ENCODE data around the gene HS6ST3.
"Not testable (repeated sequence)": the region's sequence is repeated elsewhere in the genome, so short reads cannot be mapped to it uniquely, and the experiment has no call there.

HS6ST3 gene

GRCh38 chr13:96089749-96090239 lies at the start of gene HS6ST3:
TSS of gene HS6ST3 (plus strand) at chr13:96090107.
- H3K27me3 ChIP-seq (ENCODE audit: control insufficient read depth, insufficient read depth, low read length): peaks cover 76% of the 10 kb centered on the region
- no peaks in the 10 kb centered on the region for H3K36me3 ChIP-seq (ENCODE audit: control insufficient read depth, insufficient read depth, low read length)
- no peaks in the 10 kb centered on the region for H3K9me3 ChIP-seq (ENCODE audit: control insufficient read depth, insufficient read depth, low read depth, low read length)
- H3K4me3 ChIP-seq (ENCODE audit: low read depth, low read length): peak within 1 kb of the TSS; percentile 68
- peak within 1 kb of the TSS; percentile 2 for H3K9ac ChIP-seq (ENCODE audit: low read length)
- no peak within 1 kb of the TSS for H3K27ac ChIP-seq (ENCODE audit: low read depth, low read length)
- peaks cover 8% of the 10 kb centered on the region; the same call in 1 of the 2 replicates for H3K4me1 ChIP-seq (ENCODE audit: control insufficient read depth, insufficient read depth, low read length)

GRCh38 chr13:96041326-96042110 lies 48.4 kb upstream of the HS6ST3 start:
- no peaks in the 10 kb centered on the region for H3K27me3 ChIP-seq (ENCODE audit: control insufficient read depth, insufficient read depth, low read length)
- peak overlapping the region; percentile 11 for H3K9ac ChIP-seq (ENCODE audit: low read length)
- H3K9me3 ChIP-seq (ENCODE audit: control insufficient read depth, insufficient read depth, low read depth, low read length): peaks cover 22% of the 10 kb centered on the region
- H3K4me1 ChIP-seq (ENCODE audit: control insufficient read depth, insufficient read depth, low read length): peaks cover 18% of the 10 kb centered on the region
- peak overlapping the region; percentile 14; the same call in 1 of the 2 replicates for H3K27ac ChIP-seq (ENCODE audit: low read depth, low read length)
- 0 out of 2 replicates have a peak overlapping the region, but pooled peaks have one; percentile 1 for H3K4me3 ChIP-seq (ENCODE audit: low read depth, low read length)
- peaks cover 6% of the 10 kb centered on the region; the same call in 1 of the 2 replicates for H3K36me3 ChIP-seq (ENCODE audit: control insufficient read depth, insufficient read depth, low read length)

GRCh38 chr13:96044238-96044637 lies 45.7 kb upstream of the HS6ST3 start:
- no peak overlapping the region for H3K9ac ChIP-seq (ENCODE audit: low read length)
- peaks cover 9% of the 10 kb centered on the region for H3K36me3 ChIP-seq (ENCODE audit: control insufficient read depth, insufficient read depth, low read length)
- H3K4me1 ChIP-seq (ENCODE audit: control insufficient read depth, insufficient read depth, low read length): peaks cover 18% of the 10 kb centered on the region
- H3K27ac ChIP-seq (ENCODE audit: low read depth, low read length): no peak overlapping the region
- H3K9me3 ChIP-seq (ENCODE audit: control insufficient read depth, insufficient read depth, low read depth, low read length): peaks cover 29% of the 10 kb centered on the region
- H3K27me3 ChIP-seq (ENCODE audit: control insufficient read depth, insufficient read depth, low read length): no peaks in the 10 kb centered on the region
- H3K4me3 ChIP-seq (ENCODE audit: low read depth, low read length): no peak overlapping the region

- not testable (repeated sequence) for H3K27ac ChIP-seq (ENCODE audit: low read depth, low read length); H3K4me3 ChIP-seq (ENCODE audit: low read depth, low read length); H3K4me1 ChIP-seq (ENCODE audit: control insufficient read depth, insufficient read depth, low read length); H3K27me3 ChIP-seq (ENCODE audit: control insufficient read depth, insufficient read depth, low read length); H3K36me3 ChIP-seq (ENCODE audit: control insufficient read depth, insufficient read depth, low read length); H3K9ac ChIP-seq (ENCODE audit: low read length)
- H3K9me3 ChIP-seq (ENCODE audit: control insufficient read depth, insufficient read depth, low read depth, low read length): peaks cover 21% of the 10 kb centered on the region
Observed at GRCh38 chr13:96046449-96047126, 43.3 kb upstream of the HS6ST3 start.

- H3K4me1 ChIP-seq (ENCODE audit: control insufficient read depth, insufficient read depth, low read length); H3K27ac ChIP-seq (ENCODE audit: low read depth, low read length); H3K36me3 ChIP-seq (ENCODE audit: control insufficient read depth, insufficient read depth, low read length); H3K4me3 ChIP-seq (ENCODE audit: low read depth, low read length); H3K27me3 ChIP-seq (ENCODE audit: control insufficient read depth, insufficient read depth, low read length); H3K9ac ChIP-seq (ENCODE audit: low read length): not testable (repeated sequence)
- H3K9me3 ChIP-seq (ENCODE audit: control insufficient read depth, insufficient read depth, low read depth, low read length): peaks cover 15% of the 10 kb centered on the region
Observed at GRCh38 chr13:96050955-96051354, 39.0 kb upstream of the HS6ST3 start.

- H3K9me3 ChIP-seq (ENCODE audit: control insufficient read depth, insufficient read depth, low read depth, low read length); H3K27me3 ChIP-seq (ENCODE audit: control insufficient read depth, insufficient read depth, low read length); H3K4me3 ChIP-seq (ENCODE audit: low read depth, low read length); H3K9ac ChIP-seq (ENCODE audit: low read length); H3K4me1 ChIP-seq (ENCODE audit: control insufficient read depth, insufficient read depth, low read length); H3K36me3 ChIP-seq (ENCODE audit: control insufficient read depth, insufficient read depth, low read length); H3K27ac ChIP-seq (ENCODE audit: low read depth, low read length): not testable (repeated sequence)
Observed at GRCh38 chr13:96051491-96051890, 38.4 kb upstream of the HS6ST3 start.

- not testable (repeated sequence) for H3K36me3 ChIP-seq (ENCODE audit: control insufficient read depth, insufficient read depth, low read length); H3K9me3 ChIP-seq (ENCODE audit: control insufficient read depth, insufficient read depth, low read depth, low read length); H3K27me3 ChIP-seq (ENCODE audit: control insufficient read depth, insufficient read depth, low read length); H3K27ac ChIP-seq (ENCODE audit: low read depth, low read length); H3K9ac ChIP-seq (ENCODE audit: low read length); H3K4me1 ChIP-seq (ENCODE audit: control insufficient read depth, insufficient read depth, low read length); H3K4me3 ChIP-seq (ENCODE audit: low read depth, low read length)
Observed at GRCh38 chr13:96051946-96052345, 38.0 kb upstream of the HS6ST3 start.

- Histone ChIP-seq H3K36me3 (ENCODE audit: control insufficient read depth, insufficient read depth, low read length) (no peaks in the 10 kb centered on the region), H3K4me1 (ENCODE audit: control insufficient read depth, insufficient read depth, low read length) (no peaks in the 10 kb centered on the region), H3K9me3 (ENCODE audit: control insufficient read depth, insufficient read depth, low read depth, low read length) (peaks cover 3% of the 10 kb centered on the region; the same call in 1 of the 2 replicates), H3K27ac (ENCODE audit: low read depth, low read length) (peak overlapping the region; percentile 78; the same call in 1 of the 2 replicates), H3K9ac (ENCODE audit: low read length) (peak overlapping the region; percentile 93), H3K4me3 (ENCODE audit: low read depth, low read length) (peak overlapping the region; percentile 99), H3K27me3 (ENCODE audit: control insufficient read depth, insufficient read depth, low read length) (no peaks in the 10 kb centered on the region)
Observed at GRCh38 chr13:96052656-96053002, 37.3 kb upstream of the HS6ST3 start.

- Histone ChIP-seq H3K4me3 (ENCODE audit: low read depth, low read length) (peak within 1 kb of the TSS; percentile 99), H3K9ac (ENCODE audit: low read length) (peak within 1 kb of the TSS; percentile 93), H3K9me3 (ENCODE audit: control insufficient read depth, insufficient read depth, low read depth, low read length) (peaks cover 3% of the 10 kb centered on the region; the same call in 1 of the 2 replicates), H3K36me3 (ENCODE audit: control insufficient read depth, insufficient read depth, low read length) (no peaks in the 10 kb centered on the region), H3K27ac (ENCODE audit: low read depth, low read length) (peak within 1 kb of the TSS; percentile 78), H3K27me3 (ENCODE audit: control insufficient read depth, insufficient read depth, low read length) (no peaks in the 10 kb centered on the region), H3K4me1 (ENCODE audit: control insufficient read depth, insufficient read depth, low read length) (no peaks in the 10 kb centered on the region)
Observed at GRCh38 chr13:96053003-96053703, 36.8 kb upstream of the HS6ST3 start, which contains the start of gene UGGT2. TSS of gene UGGT2 (minus strand) at chr13:96053401. CDS start at chr13:96053312, 89 bp downstream.

GRCh38 chr13:96065849-96066248 lies 24.1 kb upstream of the HS6ST3 start:
- Histone ChIP-seq H3K4me1 (ENCODE audit: control insufficient read depth, insufficient read depth, low read length) (no peaks in the 10 kb centered on the region), H3K9me3 (ENCODE audit: control insufficient read depth, insufficient read depth, low read depth, low read length) (no peaks in the 10 kb centered on the region), H3K9ac (ENCODE audit: low read length) (no peak overlapping the region), H3K4me3 (ENCODE audit: low read depth, low read length) (no peak overlapping the region), H3K27me3 (ENCODE audit: control insufficient read depth, insufficient read depth, low read length) (no peaks in the 10 kb centered on the region; the same call in 1 of the 2 replicates), H3K27ac (ENCODE audit: low read depth, low read length) (no peak overlapping the region), H3K36me3 (ENCODE audit: control insufficient read depth, insufficient read depth, low read length) (no peaks in the 10 kb centered on the region)

Data from HUES6 (cell line).